Lung (tissue), 12 donors: ENCODE data around the gene NIFK. TPM values are rescaled to one million over a fixed set of nuclear protein-coding genes. Genes with fewer than 3 reads are reported as not detected.
A peak's percentile ranks its signal among the peaks of the same experiment; 100 is the strongest.
"Not testable (repeated sequence)": the region's sequence is repeated elsewhere in the genome, so short reads cannot be mapped to it uniquely, and the experiment has no call there.

ENCODE experiments used
- ATAC-seq: fragments of 200-7000 bp; cut with Tn5 transposase; one replicate; pipeline ENCODE4 v1.9.1; 2020; ENCODE audit warnings: moderate number of reproducible peaks; ENCODE audit not compliant: insufficient read depth, low FRiP score
- DNase-seq, 3 donors: peaks; one replicate each; pipeline ENCODE4 v3.0.0-alpha.2; 2013 to 2017
- H3K27ac ChIP-seq, 2 donors: one replicate each; pipeline ENCODE4 v1.5.1; 2013; ENCODE audit warnings: mild to moderate bottlenecking in 2 of 2, moderate library complexity in 2 of 2, control low read depth in 1 of 2, inconsistent platforms in 1 of 2, low read depth in 1 of 2, low read length in 1 of 2
- H3K27me3 ChIP-seq, 3 donors: one replicate each; pipeline ENCODE4 v1.5.1; 2013; ENCODE audit warnings: low read length in 2 of 3; ENCODE audit not compliant: control insufficient read depth in 3 of 3, insufficient read depth in 3 of 3
- H3K36me3 ChIP-seq, 4 donors: one replicate each; pipeline ENCODE4 v1.5.1; 2013; ENCODE audit warnings: low read length in 4 of 4, mild to moderate bottlenecking in 1 of 4, moderate library complexity in 1 of 4; ENCODE audit not compliant: control insufficient read depth in 4 of 4, insufficient read depth in 4 of 4
- H3K4me1 ChIP-seq, 5 donors: one replicate each; pipeline ENCODE4 v1.5.1; 2013; ENCODE audit warnings: low read length in 5 of 5, mild to moderate bottlenecking in 2 of 5, moderate library complexity in 1 of 5; ENCODE audit not compliant: control insufficient read depth in 5 of 5, insufficient read depth in 5 of 5
- H3K4me3 ChIP-seq: one replicate; pipeline ENCODE4 v1.5.1; 2013; ENCODE audit warnings: mild to moderate bottlenecking, control low read depth, moderate library complexity
- H3K9ac ChIP-seq, 2 donors: one replicate each; pipeline ENCODE4 v1.5.1; 2013; ENCODE audit warnings: low read length in 2 of 2, control low read depth in 1 of 2; ENCODE audit not compliant: insufficient read depth in 1 of 2
- H3K9me3 ChIP-seq, 4 donors: one replicate each; pipeline ENCODE4 v1.5.1; 2013; ENCODE audit warnings: low read length in 3 of 4, mild to moderate bottlenecking in 1 of 4, moderate library complexity in 1 of 4; ENCODE audit not compliant: control insufficient read depth in 4 of 4, insufficient read depth in 3 of 4
- WGBS, 2 donors: extraction: QIAGEN DNeasy Blood & Tissue Kit; methylation state at CpG; one replicate each; pipeline ENCODE4 v1.1.7; 2013; 5-methylcytosine and 5-hydroxymethylcytosine counted together
- polyA plus RNA-seq, 2 donors: library from polyadenylated mRNA; stranded (reverse); fragments of 200-250 nt; gene quantifications; one replicate each; pipeline ENCODE4 v1.2.1, GENCODE V29; 2013
- total RNA-seq, 2 donors: library from RNA; depleted of rRNA in 1 of 2; stranded (reverse); fragments of >200 nt in 1 of 2; gene quantifications; one replicate each; pipeline ENCODE4 v1.2.1, GENCODE V29; 2014 to 2021
- TF ChIP-seq, protein P1 (sequence below): IDR thresholded peaks from 2 replicates; pipeline ENCODE4 v1.5.1; 2012; ENCODE audit warnings: mild to moderate bottlenecking; ENCODE audit errors: control extremely low read depth, extremely low read depth
- donor health status: control.
- donor health status: control.
- donor health status: Bipolar disorder and iron deficiency.
- donor health status: healthy.
- donor health status: DM: yes; HTN: yes; CAD: no.

NIFK gene
- total and polyA plus RNA-seq, 4 donors: 32.2 to 78.0 (median 35.4) TPM

DNA sequence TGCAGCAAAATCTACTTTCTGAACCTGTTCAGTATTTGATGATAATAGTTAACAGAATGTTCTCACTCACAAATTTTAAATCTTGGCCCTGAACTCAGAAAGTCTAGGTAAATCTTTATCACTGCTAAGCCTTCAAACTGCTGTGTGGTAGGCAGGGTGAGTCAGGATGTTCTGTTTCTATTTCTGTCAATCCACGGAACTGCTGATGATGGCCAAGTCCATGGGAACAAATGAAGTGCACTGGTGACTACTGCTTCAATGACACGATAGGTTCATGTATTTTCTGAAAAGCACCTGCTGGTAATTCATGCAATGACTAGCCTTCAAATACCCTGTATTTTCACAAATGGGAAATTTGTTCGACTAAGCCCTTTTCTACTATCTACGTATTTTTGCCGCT, 14.2 kb downstream of the NIFK start:
- Histone ChIP-seq H3K36me3 (peaks cover 0 to 6% (median 4%) of the 10 kb centered on the region in 4 donors), H3K4me1 (peaks cover 0 to 2% (median 0%) of the 10 kb centered on the region in 5 donors), H3K27ac (peak overlapping the region in 1 of 2 donors; percentile 10), H3K27me3 (no peaks in the 10 kb centered on the region), H3K4me3 (no peak overlapping the region), H3K9ac (no peak overlapping the region), H3K9me3 (no peaks in the 10 kb centered on the region)
- DNase-seq (no peak), ATAC-seq (no peak)
- 77% methylated on average over 5 of the region's 5 CpGs for WGBS, 2 donors
- TF ChIP-seq, protein P1, sequence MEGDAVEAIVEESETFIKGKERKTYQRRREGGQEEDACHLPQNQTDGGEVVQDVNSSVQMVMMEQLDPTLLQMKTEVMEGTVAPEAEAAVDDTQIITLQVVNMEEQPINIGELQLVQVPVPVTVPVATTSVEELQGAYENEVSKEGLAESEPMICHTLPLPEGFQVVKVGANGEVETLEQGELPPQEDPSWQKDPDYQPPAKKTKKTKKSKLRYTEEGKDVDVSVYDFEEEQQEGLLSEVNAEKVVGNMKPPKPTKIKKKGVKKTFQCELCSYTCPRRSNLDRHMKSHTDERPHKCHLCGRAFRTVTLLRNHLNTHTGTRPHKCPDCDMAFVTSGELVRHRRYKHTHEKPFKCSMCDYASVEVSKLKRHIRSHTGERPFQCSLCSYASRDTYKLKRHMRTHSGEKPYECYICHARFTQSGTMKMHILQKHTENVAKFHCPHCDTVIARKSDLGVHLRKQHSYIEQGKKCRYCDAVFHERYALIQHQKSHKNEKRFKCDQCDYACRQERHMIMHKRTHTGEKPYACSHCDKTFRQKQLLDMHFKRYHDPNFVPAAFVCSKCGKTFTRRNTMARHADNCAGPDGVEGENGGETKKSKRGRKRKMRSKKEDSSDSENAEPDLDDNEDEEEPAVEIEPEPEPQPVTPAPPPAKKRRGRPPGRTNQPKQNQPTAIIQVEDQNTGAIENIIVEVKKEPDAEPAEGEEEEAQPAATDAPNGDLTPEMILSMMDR: no peak

DNA sequence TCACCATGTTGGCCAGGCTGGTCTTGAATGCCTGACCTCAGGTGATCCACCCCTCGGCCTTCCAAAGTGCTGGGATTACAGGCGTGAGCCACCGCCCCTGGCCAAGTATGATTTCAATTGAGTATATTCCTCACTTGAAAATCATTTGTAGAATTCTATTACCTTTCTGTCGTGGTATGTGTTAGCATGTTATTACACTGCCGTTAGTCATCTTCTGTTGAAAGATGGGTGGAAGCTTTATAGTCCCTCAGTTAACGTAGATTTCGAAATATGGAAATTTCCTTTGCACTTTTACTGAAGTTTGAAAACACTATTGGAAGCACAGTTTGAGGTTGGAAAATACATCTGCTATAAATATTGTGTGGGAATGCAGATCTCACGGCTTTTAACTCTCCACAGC, 14.7 kb downstream of the NIFK start:
- Histone ChIP-seq H3K27ac (no peak overlapping the region), H3K27me3 (no peaks in the 10 kb centered on the region), H3K4me1 (peaks cover 0 to 2% (median 0%) of the 10 kb centered on the region in 5 donors), H3K9me3 (no peaks in the 10 kb centered on the region), H3K9ac (no peak overlapping the region), H3K36me3 (peaks cover 0 to 2% (median under 1%) of the 10 kb centered on the region in 4 donors), H3K4me3 (no peak overlapping the region)
- WGBS, 2 donors: 59 to 68% methylated on average over 8 of the region's 8 CpGs
- TF ChIP-seq, protein P1: no peak
- ATAC-seq (no peak), DNase-seq (no peak)

DNA sequence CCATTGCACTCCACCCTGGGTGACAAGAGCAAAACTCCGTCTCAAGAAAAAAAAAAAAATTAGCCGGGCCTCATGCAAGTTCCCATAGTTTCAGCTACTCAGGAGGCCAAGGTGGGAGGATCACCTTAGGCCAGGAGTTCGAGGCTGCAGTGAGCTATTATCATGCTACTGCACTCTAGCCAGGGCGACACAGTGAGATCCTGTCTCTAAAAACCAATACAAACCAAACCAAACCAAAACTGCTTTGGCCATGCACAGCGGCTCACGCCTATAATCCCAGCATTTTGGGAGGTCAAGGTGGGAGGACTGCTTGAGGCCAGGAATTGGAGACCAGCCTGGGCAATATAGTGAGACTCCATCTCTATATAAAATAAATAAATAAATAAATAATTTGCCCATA, 19.1 kb downstream of the NIFK start:
- no peak overlapping the region for H3K9ac ChIP-seq
- H3K9me3 ChIP-seq: no peaks in the 10 kb centered on the region
- H3K36me3 ChIP-seq: no peaks in the 10 kb centered on the region
- TF ChIP-seq, protein P1: no peak
- H3K27me3 ChIP-seq: no peaks in the 10 kb centered on the region
- ATAC-seq (no peak), DNase-seq (no peak)
- 97% methylated on average over 6 of the region's 6 CpGs for WGBS, 2 donors
- H3K27ac ChIP-seq: no peak overlapping the region
- H3K4me1 ChIP-seq: peaks cover 0 to 2% (median 0%) of the 10 kb centered on the region in 5 donors
- no peak overlapping the region for H3K4me3 ChIP-seq

DNA sequence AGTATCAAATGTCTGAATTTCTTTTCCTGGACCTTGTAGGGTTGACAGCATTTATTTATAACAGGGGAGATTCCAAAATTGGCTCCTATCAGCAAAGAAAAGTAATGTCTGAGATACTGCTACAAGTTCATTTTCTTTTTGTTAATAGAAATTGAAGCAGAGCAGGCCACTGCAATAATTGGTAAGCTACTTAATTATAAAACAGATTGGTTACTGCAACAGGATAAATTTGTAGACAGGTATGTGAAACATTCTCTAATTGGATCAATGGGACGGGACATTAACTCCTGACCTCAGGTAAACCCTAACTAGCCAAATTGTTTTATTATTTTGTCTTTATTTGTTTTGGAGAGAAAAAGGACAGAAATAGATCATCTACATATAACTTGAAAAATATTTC, 20.5 kb downstream of the NIFK start:
- no peak for ATAC-seq
- no peak for DNase-seq
- H3K4me1 ChIP-seq: peaks cover 0 to 2% (median 0%) of the 10 kb centered on the region in 5 donors
- H3K36me3 ChIP-seq: no peaks in the 10 kb centered on the region
- WGBS, 2 donors: 87 to 94% methylated on average over 1 of the region's 1 CpG
- no peak overlapping the region for H3K4me3 ChIP-seq
- no peaks in the 10 kb centered on the region for H3K9me3 ChIP-seq
- no peaks in the 10 kb centered on the region for H3K27me3 ChIP-seq
- TF ChIP-seq, protein P1: no peak
- no peak overlapping the region for H3K9ac ChIP-seq
- H3K27ac ChIP-seq: no peak overlapping the region

DNA sequence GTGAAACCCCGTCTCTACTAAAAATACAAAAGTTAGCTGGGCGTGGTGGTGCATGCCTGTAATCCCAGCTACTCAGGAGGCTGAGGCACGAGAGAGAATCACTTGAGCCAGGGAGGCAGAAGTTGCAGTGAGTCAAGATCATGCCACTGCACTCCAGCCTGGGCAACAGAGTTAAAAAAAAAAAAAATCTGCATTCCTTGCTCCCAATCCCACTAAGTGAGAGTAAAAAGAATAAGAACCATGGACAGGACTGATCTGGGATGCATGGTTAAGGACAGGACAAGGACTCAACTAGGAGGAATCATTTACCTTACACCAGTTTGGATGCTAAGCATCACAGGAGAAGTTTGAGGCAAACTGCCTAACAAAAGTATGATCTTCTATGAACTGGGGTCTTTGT, 25.2 kb downstream of the NIFK start:
- 87 to 93% methylated on average over 1 to 3 of the region's 3 CpGs for WGBS, 2 donors
- DNase-seq, H3K27ac ChIP-seq, H3K36me3 ChIP-seq, H3K4me1 ChIP-seq, H3K9ac ChIP-seq, H3K27me3 ChIP-seq, ATAC-seq, H3K4me3 ChIP-seq, H3K9me3 ChIP-seq: not testable (repeated sequence)
